SU-DHL-6 (cell line): ENCODE measurements around the gene INTS11.

Experiments
- H2AFZ ChIP-seq: fragments of 200-600 bp; sonication (generic); 2 replicates; pipeline ENCODE4 v1.6.1; 2014; ENCODE audit warnings: low read depth, mild to moderate bottlenecking, moderate library complexity, mixed read lengths, antibody characterized with exemption, low read length; ENCODE audit not compliant: severe bottlenecking
- H3F3A ChIP-seq: fragments of 200-600 bp; shearing (Covaris generic); 2 replicates; pipeline ENCODE4 v1.6.0; 2016; ENCODE audit warnings: antibody characterized with exemption, mild to moderate bottlenecking; ENCODE audit not compliant: insufficient read depth
- H3K27ac ChIP-seq: fragments of 200-600 bp; sonication (generic); 2 replicates; pipeline ENCODE4 v1.5.1; 2016; ENCODE audit warnings: low read depth, mild to moderate bottlenecking, low read length, moderate library complexity, mixed read lengths
- H3K27me3 ChIP-seq: fragments of 200-600 bp; sonication (generic), shearing (Covaris generic); 2 replicates; pipeline ENCODE4 v1.6.0; 2014; ENCODE audit warnings: mild to moderate bottlenecking, low read length
- H3K36me3 ChIP-seq: fragments of 200-600 bp; sonication (generic); 2 replicates; pipeline ENCODE4 v1.6.1; 2014; ENCODE audit warnings: mild to moderate bottlenecking, low read length, mixed read lengths
- H3K4me2 ChIP-seq: fragments of 300-600, 200-600 bp; shearing (Covaris generic), sonication (generic); 2 replicates; pipeline ENCODE4 v1.6.0; 2014; ENCODE audit warnings: low read length, low read depth, mild to moderate bottlenecking; ENCODE audit not compliant: poor library complexity, severe bottlenecking
- H3K4me3 ChIP-seq: fragments of 200-600 bp; sonication (generic); 2 replicates; pipeline ENCODE4 v1.5.1; 2014; ENCODE audit warnings: antibody characterized with exemption, low read length, mild to moderate bottlenecking, mixed read lengths; ENCODE audit not compliant: insufficient read depth, poor library complexity, severe bottlenecking
- H3K79me2 ChIP-seq: fragments of 200-600 bp; sonication (generic); 2 replicates; pipeline ENCODE4 v1.6.1; 2014; ENCODE audit warnings: mild to moderate bottlenecking, low read length, moderate library complexity; ENCODE audit not compliant: insufficient read depth
- H3K9ac ChIP-seq: fragments of 200-600 bp; sonication (generic); 2 replicates; pipeline ENCODE4 v1.7.0; 2014; ENCODE audit warnings: mild to moderate bottlenecking, low read length
- H3K9me2 ChIP-seq: fragments of 200-600 bp; sonication (generic); replicated peaks from 2 replicates; pipeline ENCODE4 v1.6.1; 2014; ENCODE audit warnings: low read length; ENCODE audit not compliant: insufficient read depth
- H3K9me3 ChIP-seq: fragments of 200-600 bp; sonication (generic); 2 replicates; pipeline ENCODE4 v1.6.1; 2014; ENCODE audit warnings: low read length, mixed read lengths; ENCODE audit not compliant: insufficient read depth
- H4K20me1 ChIP-seq: fragments of 200-600 bp; sonication (generic); 2 replicates; pipeline ENCODE4 v1.6.1; 2014; ENCODE audit warnings: low read depth, mild to moderate bottlenecking, antibody characterized with exemption, low read length, moderate library complexity, mixed read lengths
- EZH2phosphoT487 ChIP-seq: fragments of 200-600 bp; sonication (generic), shearing (Covaris generic); conservative IDR thresholded peaks from 2 replicates; pipeline ENCODE4 v1.6.1; 2018; ENCODE audit warnings: mild to moderate bottlenecking, antibody characterized with exemption, low read length, moderate library complexity, mixed read lengths
- TF ChIP-seq, protein P1 (sequence below): fragments of 200-600 bp; sonication (generic); IDR thresholded peaks from one replicate; pipeline ENCODE4 v1.5.1; 2017; ENCODE audit warnings: antibody characterized with exemption, mild to moderate bottlenecking, low read length, moderate library complexity; ENCODE audit not compliant: insufficient read depth, poor library complexity, severe bottlenecking

The INTS11 gene

DNA sequence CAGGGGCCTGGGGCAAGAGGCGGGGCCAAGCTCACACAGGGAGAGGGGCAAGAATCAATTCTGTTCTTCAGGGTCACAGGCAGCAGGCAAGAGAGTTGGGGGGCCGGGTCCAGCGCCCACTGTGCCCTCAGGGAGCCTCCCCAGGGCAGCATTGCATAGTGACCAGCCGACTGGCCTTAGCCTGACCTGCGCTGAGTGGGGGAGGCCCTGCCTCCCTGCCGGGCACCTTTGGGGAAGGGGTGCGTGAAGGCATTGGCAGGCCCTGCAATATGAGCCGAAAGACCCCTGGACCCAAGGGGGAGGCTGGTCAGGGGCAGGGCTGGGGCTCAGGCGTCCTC, 32.0 kb downstream of the INTS11 start:
- H3K36me3 ChIP-seq = no peaks in the 10 kb centered on the region
- H3K4me2 ChIP-seq = no peak overlapping the region
- no peaks in the 10 kb centered on the region for H3K9me3 ChIP-seq
- no peaks in the 10 kb centered on the region for H4K20me1 ChIP-seq
- no peak overlapping the region for H2AFZ ChIP-seq
- H3K9ac ChIP-seq = no peak overlapping the region
- no peaks in the 10 kb centered on the region for H3K27me3 ChIP-seq
- H3K4me3 ChIP-seq = no peak overlapping the region
- no peak overlapping the region for H3K27ac ChIP-seq
- no peaks in the 10 kb centered on the region for H3K79me2 ChIP-seq
- TF ChIP-seq EZH2phosphoT487 = no peak
- TF ChIP-seq, protein P1, sequence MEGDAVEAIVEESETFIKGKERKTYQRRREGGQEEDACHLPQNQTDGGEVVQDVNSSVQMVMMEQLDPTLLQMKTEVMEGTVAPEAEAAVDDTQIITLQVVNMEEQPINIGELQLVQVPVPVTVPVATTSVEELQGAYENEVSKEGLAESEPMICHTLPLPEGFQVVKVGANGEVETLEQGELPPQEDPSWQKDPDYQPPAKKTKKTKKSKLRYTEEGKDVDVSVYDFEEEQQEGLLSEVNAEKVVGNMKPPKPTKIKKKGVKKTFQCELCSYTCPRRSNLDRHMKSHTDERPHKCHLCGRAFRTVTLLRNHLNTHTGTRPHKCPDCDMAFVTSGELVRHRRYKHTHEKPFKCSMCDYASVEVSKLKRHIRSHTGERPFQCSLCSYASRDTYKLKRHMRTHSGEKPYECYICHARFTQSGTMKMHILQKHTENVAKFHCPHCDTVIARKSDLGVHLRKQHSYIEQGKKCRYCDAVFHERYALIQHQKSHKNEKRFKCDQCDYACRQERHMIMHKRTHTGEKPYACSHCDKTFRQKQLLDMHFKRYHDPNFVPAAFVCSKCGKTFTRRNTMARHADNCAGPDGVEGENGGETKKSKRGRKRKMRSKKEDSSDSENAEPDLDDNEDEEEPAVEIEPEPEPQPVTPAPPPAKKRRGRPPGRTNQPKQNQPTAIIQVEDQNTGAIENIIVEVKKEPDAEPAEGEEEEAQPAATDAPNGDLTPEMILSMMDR = no peak
- no peaks in the 10 kb centered on the region for H3F3A ChIP-seq
- no peaks in the 10 kb centered on the region for H3K9me2 ChIP-seq

DNA sequence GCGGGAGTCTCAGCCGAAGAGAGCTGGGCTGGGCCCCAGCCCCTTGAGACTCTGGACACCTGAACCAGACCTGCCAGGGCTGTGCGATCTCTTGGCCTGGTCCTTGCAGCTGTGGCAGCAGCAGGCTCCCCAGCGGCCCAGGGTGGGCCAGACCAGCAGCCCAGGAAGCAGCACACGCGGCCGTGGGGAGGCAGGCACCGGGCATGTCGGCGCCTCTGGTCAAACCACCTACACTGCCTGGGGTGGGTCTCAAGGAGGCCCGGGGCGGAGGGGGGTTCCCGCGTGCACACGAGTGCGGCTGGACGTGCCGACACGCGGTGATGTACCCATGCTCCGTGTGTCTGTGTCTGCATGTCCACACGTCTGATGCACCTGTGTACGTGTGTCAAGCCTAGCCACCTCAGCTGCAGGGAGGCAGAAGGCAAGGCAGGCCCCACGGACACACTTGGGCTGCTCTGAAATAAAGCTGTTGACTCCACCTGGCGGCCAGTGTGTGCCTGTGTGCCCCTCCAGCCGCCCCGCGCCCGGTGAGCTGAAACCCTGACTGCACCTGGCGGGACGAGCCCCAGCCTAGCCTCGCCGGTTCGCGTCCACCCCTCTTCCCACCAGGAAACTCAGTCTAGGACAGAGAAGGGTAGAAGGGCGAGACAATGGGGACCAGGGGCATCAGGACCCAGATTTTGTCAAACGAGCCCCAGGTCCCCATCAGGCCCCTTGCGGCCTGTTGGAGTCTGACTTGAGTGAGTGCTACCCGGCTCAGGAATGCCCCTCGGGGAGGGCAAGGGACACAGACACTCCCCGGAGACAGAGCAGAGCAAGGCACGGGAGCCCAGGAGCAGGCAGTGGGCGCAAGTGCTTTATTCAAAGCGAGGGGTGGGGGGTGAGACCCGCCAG, 32.7 kb downstream of the INTS11 start:
- H2AFZ ChIP-seq = no peak overlapping the region
- H3K79me2 ChIP-seq = no peaks in the 10 kb centered on the region
- no peaks in the 10 kb centered on the region for H3K27me3 ChIP-seq
- H3F3A ChIP-seq = no peaks in the 10 kb centered on the region
- H3K9me3 ChIP-seq = no peaks in the 10 kb centered on the region
- no peaks in the 10 kb centered on the region for H4K20me1 ChIP-seq
- TF ChIP-seq EZH2phosphoT487 = no peak
- TF ChIP-seq, protein P1 = peak; percentile 65
- H3K9ac ChIP-seq = no peak overlapping the region
- no peak overlapping the region for H3K4me3 ChIP-seq
- H3K27ac ChIP-seq = no peak overlapping the region
- H3K4me2 ChIP-seq = no peak overlapping the region
- no peaks in the 10 kb centered on the region for H3K9me2 ChIP-seq
- no peaks in the 10 kb centered on the region for H3K36me3 ChIP-seq

DNA sequence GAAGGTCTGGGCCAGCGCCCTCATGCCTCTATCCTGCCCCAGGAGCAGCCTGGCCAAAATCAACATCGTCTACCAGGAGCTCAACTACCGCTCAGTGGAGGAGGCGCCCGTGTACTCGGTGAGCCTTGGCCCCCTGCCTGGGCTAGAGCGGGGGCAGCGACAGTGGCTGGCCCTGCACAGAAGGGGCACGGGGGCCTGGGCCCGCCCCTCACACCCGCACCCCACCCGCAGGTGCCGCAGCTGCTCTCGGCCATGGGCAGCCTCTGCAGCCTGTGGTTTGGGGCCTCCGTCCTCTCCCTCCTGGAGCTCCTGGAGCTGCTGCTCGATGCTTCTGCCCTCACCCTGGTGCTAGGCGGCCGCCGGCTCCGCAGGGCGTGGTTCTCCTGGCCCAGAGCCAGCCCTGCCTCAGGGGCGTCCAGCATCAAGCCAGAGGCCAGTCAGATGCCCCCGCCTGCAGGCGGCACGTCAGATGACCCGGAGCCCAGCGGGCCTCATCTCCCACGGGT, 33.4 kb downstream of the INTS11 start:
- H3K79me2 ChIP-seq = no peaks in the 10 kb centered on the region
- H4K20me1 ChIP-seq = no peaks in the 10 kb centered on the region
- no peak overlapping the region for H3K4me3 ChIP-seq
- no peak overlapping the region for H3K4me2 ChIP-seq
- no peaks in the 10 kb centered on the region for H3K36me3 ChIP-seq
- no peaks in the 10 kb centered on the region for H3K27me3 ChIP-seq
- no peaks in the 10 kb centered on the region for H3K9me2 ChIP-seq
- TF ChIP-seq EZH2phosphoT487 = no peak
- TF ChIP-seq, protein P1 = no peak
- H3F3A ChIP-seq = no peaks in the 10 kb centered on the region
- no peak overlapping the region for H2AFZ ChIP-seq
- no peaks in the 10 kb centered on the region for H3K9me3 ChIP-seq
- no peak overlapping the region for H3K9ac ChIP-seq
- no peak overlapping the region for H3K27ac ChIP-seq
